GM21529 (cell line): ENCODE measurements around the gene SGCD.

ENCODE experiments used
- ATAC-seq: cut with Tn5 transposase; IDR thresholded peaks from one replicate; pipeline ENCODE4 v1.9.1; 2021; ENCODE audit not compliant: unreplicated experiment

Gene SGCD

GRCh38 chr5:156400231-156400986 lies 73.4 kb downstream of the SGCD start:
- no peak for ATAC-seq

- ATAC-seq: peak; percentile 5
Measured at GRCh38 chr5:156401804-156402203, 74.8 kb downstream of the SGCD start.

DNA sequence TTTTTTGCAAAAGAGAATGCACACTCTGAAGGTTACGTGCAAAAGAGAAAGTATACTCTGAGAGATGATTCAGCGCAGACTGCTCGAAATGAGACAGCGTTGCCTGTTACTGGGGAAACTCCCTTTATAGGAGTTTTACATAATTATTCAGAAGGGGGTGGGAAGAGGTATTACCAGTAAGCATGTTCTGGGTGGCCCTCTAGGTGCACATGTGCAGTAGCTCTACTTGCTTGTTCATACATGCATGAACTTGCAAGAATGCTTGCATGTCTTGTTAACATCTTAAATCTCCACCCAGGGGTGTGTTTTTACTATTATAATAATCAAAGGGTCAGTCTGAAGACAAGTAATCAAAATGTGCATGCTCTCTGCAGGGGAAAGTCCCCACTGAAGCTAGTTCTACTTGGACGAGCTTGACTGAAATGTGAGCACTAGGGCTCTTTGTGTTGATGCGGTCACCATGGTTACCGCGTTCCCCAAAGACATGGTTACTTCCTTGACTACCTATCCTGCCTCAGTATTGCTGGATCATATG lies 75.5 kb downstream of the SGCD start:
- ATAC-seq: peak; percentile 97

- no peak for ATAC-seq
Measured at GRCh38 chr5:156405988-156406387, 79.0 kb downstream of the SGCD start.

GRCh38 chr5:156407251-156407650 lies 80.3 kb downstream of the SGCD start:
- ATAC-seq: no peak

DNA sequence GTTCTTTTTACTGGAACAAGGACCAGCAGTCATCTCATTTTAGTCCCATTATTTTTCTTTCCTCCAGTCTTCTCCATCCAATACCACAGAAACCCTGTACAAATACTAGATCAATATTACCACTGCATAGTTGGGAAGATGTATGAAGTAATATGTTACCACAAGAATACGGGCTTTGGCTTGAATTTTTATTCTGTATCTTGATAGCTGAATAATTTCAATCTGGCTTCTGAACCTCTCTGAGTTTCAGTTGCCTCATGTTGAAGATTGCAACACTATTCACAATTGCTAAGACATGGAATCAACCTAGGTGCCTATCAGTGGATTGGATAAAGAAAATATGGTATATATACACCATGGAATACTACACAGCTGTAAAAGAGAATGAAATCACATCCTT lies 82.9 kb downstream of the SGCD start:
- no peak for ATAC-seq

GRCh38 chr5:156411185-156411613 lies 84.2 kb downstream of the SGCD start:
- no peak for ATAC-seq

DNA sequence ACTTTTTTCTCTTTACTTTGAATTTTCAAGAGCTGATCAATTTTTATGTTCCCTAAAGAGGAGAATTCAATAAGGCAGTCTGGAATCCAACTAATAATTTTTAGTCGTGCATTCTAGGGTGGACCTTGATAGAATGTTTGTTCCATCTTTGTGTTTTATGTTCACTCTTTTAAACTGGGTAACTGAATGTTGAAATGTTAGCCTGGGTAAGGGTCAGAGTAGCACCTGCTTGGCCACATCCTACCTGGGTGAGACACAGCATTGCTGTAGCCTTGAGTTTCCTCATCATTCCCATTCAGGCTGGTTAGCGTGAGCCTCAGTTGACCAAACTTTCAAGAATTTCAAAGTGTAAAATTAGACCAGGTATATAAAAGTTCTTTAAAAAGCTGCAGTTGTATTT lies 85.0 kb downstream of the SGCD start:
- ATAC-seq: no peak

- ATAC-seq: no peak
Measured at GRCh38 chr5:156414391-156414790, 87.4 kb downstream of the SGCD start.

GRCh38 chr5:156419661-156420060 lies 92.7 kb downstream of the SGCD start:
- no peak for ATAC-seq

- ATAC-seq: no peak
Measured at GRCh38 chr5:156420665-156421064, 93.7 kb downstream of the SGCD start.

GRCh38 chr5:156421798-156422197 lies 94.8 kb downstream of the SGCD start:
- ATAC-seq: no peak

DNA sequence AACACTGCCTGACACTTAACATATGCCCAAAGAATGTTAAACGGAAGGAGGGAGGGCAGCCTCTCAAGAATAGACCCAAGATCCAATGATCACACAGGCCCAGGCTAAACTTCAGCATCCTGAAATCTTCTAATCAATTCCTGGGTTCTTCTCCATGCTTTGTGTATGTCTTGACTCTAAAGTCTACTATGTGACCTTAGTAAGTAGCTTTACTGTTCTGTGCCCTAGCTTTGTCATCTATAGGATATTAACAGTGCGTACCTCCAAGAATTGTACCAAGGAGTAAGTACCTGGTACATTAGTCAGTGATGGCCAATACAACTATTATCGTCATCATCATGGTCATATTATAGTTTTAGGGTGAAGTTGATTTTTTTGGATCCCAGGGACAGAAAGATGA lies 96.6 kb downstream of the SGCD start:
- no peak for ATAC-seq

GRCh38 chr5:156427315-156427714 lies 100.4 kb downstream of the SGCD start:
- no peak for ATAC-seq

DNA sequence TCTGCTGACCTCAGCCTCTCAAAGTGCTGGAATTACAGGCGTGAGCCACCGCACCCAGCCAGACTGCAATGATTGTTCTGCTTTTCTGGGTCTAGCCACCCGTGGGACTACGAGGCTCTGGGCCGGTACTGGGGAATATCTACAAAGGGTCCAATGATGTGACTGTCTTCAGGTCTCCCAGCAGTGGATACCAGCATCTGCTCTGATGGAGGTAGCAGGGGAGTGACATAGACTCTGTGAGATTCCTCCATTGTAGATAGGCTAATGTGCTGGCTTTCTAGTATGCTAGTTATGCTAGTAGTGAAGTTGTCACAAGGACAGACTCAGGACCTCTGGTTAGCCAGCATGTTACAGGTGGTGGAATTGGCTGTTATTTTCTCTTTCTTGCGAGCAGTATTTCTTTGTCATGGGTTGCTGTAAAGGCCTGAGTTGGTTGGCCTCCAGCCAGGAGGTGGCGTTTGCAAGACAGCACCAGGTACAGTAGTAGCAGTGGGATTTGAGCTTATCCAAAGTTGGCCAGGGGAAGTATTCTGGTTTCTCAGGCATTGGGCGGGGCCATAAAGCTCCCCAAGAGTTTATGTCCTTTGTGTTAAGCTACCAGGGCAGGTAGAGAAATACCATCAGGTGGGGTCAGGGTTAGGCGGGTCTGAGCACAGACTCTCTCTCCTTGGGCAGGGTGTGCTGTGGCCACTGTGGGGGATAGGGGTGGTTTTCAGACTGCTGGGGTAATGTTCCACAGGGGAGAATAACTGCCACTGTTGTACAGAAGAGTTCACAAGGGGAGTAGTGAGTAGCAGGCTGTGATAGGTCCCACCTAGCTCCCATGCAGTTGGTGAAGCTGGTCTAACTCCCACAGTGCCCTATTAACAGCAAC lies 105.2 kb downstream of the SGCD start:
- ATAC-seq: no peak

- ATAC-seq: no peak
Measured at GRCh38 chr5:156432830-156433105, 105.8 kb downstream of the SGCD start.

DNA sequence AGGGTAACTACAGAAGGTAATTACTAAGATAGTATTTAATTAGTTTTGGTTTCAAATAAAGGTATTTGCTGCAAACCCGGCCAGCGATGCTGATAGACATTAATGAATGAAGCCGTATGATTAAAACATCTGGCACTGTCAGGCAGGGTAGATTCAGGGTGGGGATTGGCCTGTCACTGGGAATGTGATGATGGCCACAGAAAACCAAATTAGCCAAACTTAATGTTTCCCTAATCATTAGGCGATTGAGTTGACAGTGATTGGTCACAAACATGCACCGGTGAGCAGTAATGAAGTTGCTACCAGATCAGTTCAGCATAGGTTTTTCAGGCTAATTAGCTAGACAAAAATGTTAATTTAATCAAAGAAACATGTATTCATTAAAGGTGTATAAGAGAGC lies 107.5 kb downstream of the SGCD start:
- no peak for ATAC-seq

GRCh38 chr5:156435101-156435500 lies 108.1 kb downstream of the SGCD start:
- ATAC-seq: no peak

- ATAC-seq: no peak
Measured at GRCh38 chr5:156438076-156438475, 111.1 kb downstream of the SGCD start.

DNA sequence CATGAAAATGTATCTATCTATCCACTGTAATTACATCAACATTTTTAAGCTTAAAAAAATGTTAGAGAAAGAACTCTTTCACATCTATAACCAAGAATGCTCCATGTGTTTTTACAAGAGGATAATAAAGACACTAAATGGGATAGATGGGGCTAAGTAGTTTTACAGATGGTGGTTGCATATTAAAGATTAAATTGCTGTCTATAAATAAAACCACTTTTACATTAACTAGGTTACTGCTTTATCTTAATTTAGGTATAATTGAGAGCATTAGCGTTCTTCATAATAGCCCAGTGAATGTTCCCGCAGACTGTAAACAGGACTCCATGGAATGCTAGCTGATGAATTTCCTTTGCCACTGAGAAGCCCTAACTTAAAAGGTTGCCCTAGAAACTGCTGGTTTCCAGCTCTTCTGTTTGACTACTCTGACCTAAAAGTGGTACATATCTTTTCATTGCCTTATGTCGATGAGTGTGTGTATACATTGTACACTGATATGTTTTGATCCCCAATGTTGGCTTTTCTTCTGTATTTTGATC lies 117.9 kb downstream of the SGCD start:
- no peak for ATAC-seq

DNA sequence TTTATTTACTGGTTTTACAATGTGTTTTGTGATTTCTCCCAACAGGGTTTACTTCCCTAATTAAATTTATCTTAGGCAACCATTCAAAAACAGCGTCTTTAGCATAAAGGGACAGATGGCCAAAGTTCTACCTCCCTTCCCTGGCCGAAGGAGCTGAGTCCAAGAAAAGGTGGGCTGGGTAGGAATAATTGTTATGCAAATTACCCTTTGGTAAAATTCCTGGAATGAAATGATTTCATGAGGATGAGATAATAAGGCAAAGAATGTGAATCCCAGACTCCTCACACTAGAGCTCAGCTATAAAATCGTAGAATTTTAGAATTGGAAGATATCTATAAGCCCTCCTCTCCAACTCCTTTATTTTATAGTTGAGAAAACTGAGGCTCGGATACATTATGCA lies 119.6 kb downstream of the SGCD start:
- no peak for ATAC-seq

DNA sequence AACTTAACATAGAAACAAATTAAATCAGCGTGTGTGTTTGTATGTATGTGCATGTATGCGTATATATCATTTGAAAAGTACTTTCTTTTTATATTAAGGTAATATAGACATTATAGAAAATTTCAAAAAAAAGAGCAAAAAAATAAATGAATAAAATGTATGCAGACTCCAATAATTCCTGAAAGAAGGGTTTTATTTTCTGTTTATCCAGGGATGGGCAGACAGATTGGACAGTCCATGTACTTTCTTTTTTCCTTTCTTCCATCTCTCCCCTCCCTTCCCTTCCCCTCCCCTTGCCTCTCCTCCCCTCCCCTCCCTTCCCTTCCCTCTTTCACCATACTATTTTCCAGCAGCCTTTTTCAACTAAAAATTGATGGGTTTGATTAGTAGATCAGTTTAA lies 123.8 kb downstream of the SGCD start:
- no peak for ATAC-seq
